ENCODE data around the gene FLYWCH2.

DNA sequence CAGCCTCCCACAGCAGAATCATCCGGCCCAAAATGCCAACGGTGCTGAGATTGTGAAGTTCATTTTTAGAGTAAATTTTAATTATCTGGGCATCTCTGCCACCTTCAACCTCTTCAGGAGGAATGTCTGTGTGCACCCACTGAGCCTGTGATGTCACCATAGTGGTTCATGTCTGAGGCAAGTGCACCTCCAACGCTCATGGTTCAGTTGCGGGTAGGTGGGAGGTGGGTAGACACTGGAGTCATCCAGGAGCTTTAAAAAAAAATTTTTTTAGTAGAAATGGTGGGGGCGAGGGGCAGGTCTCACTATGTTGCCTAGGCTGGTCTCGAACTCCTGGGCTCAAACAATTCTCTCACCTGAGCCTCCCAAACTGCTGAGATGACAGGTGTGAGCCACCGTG is 30.6 kb downstream of the FLYWCH2 start:
- TF ChIP-seq GATA2 (IDR thresholded peaks at IDR 0.05; ENCODE audit: low read depth, low read length) = no peak
- no peak for TF ChIP-seq GATA3 (IDR thresholded peaks at IDR 0.05; ENCODE audit: low read depth, low read length)
